Measurements from ENCODE around the gene ICAM3.

Gene ICAM3

DNA sequence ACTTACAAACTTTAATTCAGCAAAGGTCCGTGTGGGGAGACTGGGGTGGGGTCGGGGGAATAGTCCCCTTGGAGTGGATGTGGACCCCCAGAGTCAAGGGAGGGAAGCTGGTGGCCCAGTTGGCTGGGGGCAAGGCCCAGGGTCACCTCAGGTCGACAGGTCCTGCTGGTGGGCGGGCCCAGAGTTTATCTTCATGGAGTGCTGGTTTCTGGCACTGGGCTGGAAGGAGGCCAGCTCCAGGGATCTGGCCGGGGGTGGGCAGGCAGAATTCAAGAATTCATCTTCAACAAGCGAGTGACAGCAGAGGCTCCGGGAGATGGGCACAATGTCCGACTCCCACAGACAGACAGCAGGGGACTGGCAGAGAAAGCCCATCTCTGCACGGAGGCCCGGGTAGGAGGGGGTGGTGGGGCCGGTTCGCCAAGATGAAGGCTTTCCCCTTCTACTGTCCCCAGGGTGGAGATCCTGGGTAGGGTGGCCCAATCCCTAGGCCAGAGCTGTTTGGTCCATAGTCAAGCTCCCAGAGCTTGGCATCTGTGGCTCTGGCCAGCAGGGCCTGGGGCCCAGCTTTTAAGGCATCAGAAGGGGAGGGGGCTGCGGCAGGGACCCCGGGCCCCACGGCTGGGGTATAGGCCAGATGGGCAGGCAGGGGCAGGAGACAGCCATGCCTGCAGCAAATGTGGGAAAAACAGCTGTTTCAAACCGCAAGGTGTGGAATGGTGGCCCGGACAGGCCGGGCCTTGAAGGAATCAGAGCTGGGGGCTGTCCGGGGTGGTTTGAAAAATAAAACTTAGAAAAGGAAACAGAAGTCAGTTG lies 23.0 kb downstream of the ICAM3 start:
- peak; percentile 25; the same call in 1 of the 2 replicates for TF ChIP-seq GATA2 (IDR thresholded peaks at IDR 0.05; ENCODE audit: low read depth, low read length)
- TF ChIP-seq GATA3 (IDR thresholded peaks at IDR 0.05; ENCODE audit: low read depth, low read length): no peak

DNA sequence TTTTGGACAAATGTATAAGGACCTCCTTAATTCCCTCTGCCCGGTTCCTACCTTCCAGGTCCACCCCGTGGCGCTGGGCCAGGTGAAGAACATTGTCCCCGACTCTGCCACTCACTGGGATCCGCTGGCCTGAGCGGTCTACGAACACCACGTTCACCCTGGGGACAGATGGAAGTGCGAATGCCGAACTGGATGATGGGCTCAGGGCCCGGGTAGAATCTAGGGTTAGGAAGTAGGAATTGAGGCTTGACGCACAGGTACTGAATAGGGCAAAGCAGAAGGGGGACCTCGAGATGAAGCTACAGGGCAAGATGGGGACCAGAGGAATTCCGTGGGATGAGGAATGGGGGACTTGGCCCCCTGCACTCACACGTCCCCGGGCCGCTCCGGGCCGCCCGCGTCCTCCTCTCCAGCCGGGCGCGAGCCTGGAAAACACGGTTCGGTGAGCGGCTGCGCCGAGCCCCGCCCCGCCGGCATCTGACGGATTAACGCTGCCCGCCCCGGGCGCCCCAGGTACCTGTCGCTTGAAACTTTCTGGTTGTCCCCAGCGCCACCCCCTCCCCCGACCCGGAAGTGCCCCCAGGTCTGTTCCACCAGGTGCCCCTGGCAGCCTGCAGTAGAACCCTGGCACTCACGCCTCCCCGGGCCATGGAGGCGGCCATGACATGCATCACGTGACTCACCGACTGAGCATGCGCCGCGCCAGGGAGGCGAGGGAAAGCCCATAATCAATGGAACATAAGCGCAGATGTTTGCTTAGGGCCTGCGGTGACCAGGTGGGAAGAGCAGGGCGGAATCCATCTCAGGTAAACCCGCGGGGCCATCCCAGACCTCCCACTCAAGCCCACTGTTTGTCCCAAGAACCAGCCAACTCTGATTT lies 23.8 kb downstream of the ICAM3 start, which contains the start of gene FDX2:
FDX2 (minus strand) TSS at position 681 of the 880 bp plus-strand sequence; CDS start at position 662, 19 bp downstream.
- TF ChIP-seq GATA2 (IDR thresholded peaks at IDR 0.05; ENCODE audit: low read depth, low read length) (no peak), GATA3 (IDR thresholded peaks at IDR 0.05; ENCODE audit: low read depth, low read length) (no peak)

DNA sequence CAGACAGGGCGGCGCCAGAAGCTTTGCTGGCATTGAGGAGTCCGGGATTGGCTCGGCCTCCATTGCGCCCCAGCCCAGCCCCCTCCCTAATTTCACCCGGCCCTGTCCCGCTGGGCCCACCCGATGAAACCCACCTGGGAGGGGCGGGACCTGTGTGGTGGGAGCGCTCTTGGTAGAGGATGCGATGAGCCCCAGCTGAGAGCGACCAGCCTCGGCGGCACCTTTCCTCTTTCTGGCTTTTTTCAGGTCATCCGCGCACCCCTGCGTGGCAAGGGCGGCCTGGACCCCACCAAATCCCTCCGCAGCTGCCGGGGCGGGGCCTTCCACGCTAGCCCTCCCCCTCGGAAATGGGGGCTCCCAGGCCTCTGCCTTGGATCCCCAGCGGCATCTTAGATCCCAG lies 30.0 kb downstream of the ICAM3 start, which contains the start of gene ZGLP1:
ZGLP1 (minus strand) TSS at position 393 of the 400 bp plus-strand sequence.
- TF ChIP-seq GATA2 (IDR thresholded peaks at IDR 0.05; ENCODE audit: low read depth, low read length): no peak
- TF ChIP-seq GATA3 (IDR thresholded peaks at IDR 0.05; ENCODE audit: low read depth, low read length): no peak

DNA sequence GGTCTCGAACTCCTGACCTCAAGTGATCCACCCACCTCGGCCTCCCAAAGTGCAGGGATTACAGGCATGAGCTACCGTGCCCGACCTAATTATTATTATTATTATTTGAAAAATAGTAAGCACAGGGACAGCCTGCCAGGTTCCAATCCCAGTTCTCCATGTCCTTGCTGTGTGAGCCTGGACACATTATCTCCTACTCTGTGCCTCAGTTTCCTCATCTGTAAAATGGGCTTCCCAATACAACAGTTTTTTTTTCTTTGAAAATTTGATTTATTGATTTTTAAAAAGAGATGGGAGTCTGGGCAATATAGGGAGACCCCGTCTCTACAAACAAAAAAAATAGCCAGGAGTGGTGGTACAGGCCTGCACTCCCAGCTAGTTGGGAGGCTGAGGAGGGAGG lies 33.1 kb downstream of the ICAM3 start:
- TF ChIP-seq GATA2 (IDR thresholded peaks at IDR 0.05; ENCODE audit: low read depth, low read length) (no peak), GATA3 (IDR thresholded peaks at IDR 0.05; ENCODE audit: low read depth, low read length) (no peak)

DNA sequence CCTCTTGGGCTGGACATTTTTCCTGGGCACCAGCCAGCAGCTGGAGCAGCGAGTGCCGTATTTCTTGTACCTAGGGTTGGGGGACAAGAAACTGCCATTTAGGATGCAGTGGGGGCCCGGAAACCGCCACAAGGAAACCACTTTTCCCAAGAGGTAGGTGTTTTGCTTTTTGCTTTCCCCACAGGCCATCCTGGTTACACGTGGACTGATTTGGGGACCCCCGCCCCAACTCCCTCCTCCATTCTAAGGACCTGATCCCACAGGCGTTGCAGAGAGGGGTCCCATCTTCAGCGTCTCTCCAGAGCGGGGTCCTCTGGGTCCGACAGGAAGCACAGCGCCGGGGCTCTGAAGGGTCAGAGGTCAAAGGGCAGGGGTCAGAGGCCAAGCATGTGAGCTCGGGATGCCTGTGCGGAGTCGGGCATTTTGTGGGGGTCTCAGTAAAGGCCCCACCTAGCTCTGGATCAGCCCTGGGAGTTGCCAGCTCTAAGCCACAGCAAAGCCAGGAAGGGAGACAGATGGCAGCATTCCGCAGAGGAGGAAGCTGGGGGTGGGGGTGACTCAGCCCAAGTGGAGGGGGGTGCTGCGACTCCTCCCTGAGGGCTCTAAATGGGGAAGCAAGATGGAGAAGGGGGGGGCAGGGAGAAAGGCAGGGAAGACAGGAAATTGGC lies 34.2 kb downstream of the ICAM3 start:
- no peak for TF ChIP-seq GATA2 (IDR thresholded peaks at IDR 0.05; ENCODE audit: low read depth, low read length)
- TF ChIP-seq GATA3 (IDR thresholded peaks at IDR 0.05; ENCODE audit: low read depth, low read length): no peak

DNA sequence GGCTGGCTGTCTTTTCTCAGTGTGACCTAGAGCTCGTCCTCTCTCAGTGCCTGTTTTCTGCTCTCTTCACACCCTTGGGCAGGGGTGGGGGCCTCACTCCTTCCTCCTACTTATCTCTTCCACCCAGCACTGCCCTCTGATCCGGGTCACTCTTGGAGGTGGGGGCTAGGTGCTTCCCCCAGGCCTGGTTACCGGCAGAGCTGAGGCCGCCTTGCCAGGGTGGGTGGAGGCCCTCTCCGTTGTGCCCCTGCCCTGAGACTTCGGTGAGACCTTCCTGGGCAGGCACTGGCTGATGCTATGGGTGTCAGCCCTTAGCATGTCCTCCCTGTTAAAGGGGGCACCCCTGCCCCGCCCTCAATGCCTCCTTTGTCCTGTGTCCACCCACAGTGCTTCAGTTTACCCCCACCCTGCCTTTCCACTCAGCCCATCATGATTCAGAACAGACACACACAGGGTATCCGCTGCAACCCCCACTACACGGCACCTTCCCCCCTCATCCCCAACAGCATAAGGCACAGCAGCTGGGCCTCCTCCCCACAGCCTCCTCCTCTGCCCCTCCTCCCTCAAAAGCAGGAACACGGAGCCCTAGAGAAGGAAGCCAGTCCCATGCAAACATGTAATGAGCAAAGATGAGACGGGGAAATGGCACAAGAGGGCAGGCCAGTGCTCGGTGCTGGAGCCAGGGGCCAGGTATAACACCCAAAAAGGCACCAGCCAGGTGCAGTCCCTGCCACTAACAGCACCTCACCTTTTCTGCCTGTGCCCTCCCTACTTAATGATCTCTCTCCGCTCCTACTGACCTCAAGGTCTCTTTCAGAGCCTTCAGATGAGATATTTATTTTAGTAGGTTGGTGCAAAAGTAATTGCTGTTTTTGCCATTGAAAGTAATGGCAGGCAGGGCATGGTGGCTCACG lies 39.6 kb downstream of the ICAM3 start:
- TF ChIP-seq GATA3 (IDR thresholded peaks at IDR 0.05; ENCODE audit: low read depth, low read length) (no peak), GATA2 (IDR thresholded peaks at IDR 0.05; ENCODE audit: low read depth, low read length) (no peak)

DNA sequence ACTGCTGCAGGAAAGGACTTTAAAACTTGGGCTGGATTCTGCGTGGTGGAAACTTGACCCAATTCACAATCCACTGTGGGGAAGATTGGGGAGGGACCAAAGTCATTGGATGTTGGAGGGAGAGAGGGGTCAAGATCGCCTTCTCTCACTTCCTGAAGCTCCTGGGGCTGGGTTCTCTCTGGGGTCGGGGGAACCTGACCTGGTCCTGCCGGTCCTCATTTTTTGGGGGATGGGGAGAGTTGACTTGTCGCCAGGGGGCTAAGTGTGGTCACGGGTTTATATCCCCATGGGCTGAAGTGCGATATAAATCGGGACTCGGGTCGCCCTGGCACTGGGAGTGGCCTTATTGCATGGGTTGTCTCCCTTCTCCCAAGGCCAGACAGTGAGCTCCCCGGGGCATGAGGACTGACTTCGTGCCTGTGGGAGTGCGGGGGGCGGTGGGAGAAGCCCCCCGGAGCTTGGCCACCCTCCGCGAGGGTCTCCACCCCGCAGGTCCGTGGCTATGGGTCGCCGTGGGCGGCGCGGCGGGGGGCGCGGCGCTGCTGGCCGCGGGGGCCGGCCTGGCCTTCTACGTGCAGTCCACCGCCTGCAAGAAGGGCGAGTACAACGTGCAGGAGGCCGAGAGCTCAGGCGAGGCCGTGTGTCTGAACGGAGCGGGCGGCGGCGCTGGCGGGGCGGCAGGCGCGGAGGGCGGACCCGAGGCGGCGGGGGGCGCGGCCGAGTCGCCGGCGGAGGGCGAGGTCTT lies 43.4 kb downstream of the ICAM3 start:
- TF ChIP-seq GATA3 (IDR thresholded peaks at IDR 0.05; ENCODE audit: low read depth, low read length): no peak
- no peak for TF ChIP-seq GATA2 (IDR thresholded peaks at IDR 0.05; ENCODE audit: low read depth, low read length)

DNA sequence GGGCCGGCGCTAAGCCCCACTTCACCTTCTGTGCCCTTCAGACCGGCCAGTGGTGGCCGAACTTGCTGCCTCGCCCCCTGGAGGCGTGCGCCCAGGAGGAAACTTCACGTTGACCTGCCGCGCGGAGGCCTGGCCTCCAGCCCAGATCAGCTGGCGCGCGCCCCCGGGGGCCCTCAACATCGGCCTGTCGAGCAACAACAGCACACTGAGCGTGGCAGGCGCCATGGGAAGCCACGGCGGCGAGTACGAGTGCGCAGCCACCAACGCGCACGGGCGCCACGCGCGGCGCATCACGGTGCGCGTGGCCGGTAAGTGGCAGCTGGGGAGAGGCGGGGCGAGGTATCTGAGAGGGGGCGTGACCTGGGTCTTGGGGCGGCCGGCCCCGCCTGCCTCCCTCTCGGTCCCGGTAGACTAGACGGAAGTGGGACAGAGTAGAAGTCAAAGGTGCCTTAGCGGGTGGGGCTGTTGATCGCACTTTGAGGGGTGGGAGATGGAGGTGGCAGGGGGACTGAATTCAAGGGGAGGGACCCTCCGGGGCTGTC lies 44.0 kb downstream of the ICAM3 start:
- TF ChIP-seq GATA2 (IDR thresholded peaks at IDR 0.05; ENCODE audit: low read depth, low read length): no peak
- no peak for TF ChIP-seq GATA3 (IDR thresholded peaks at IDR 0.05; ENCODE audit: low read depth, low read length)

DNA sequence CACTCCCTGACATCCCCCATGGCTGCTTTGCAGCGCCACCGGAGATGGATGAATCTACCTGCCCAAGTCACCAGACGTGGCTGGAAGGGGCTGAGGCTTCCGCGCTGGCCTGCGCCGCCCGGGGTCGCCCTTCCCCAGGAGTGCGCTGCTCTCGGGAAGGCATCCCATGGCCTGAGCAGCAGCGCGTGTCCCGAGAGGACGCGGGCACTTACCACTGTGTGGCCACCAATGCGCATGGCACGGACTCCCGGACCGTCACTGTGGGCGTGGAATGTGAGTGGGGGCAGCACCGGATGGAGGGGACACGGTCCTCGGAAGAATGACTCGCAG lies 45.1 kb downstream of the ICAM3 start:
- TF ChIP-seq GATA2 (IDR thresholded peaks at IDR 0.05; ENCODE audit: low read depth, low read length): no peak
- TF ChIP-seq GATA3 (IDR thresholded peaks at IDR 0.05; ENCODE audit: low read depth, low read length): no peak

DNA sequence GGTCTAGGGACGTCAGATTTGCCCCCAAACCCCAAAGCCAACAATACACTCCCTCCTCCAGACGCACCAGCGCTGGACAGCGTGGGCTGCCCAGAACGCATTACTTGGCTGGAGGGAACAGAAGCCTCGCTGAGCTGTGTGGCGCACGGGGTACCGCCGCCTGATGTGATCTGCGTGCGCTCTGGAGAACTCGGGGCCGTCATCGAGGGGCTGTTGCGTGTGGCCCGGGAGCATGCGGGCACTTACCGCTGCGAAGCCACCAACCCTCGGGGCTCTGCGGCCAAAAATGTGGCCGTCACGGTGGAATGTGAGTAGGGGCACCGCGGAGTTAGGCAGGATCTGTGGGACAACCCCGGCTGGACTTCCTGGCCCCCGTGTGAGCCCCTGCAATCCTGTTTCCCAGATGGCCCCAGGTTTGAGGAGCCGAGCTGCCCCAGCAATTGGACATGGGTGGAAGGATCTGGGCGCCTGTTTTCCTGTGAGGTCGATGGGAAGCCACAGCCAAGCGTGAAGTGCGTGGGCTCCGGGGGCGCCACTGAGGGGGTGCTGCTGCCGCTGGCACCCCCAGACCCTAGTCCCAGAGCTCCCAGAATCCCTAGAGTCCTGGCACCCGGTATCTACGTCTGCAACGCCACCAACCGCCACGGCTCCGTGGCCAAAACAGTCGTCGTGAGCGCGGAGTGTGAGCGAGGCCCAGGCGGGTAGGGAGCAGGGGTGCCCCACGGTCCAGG lies 45.6 kb downstream of the ICAM3 start:
- no peak for TF ChIP-seq GATA3 (IDR thresholded peaks at IDR 0.05; ENCODE audit: low read depth, low read length)
- TF ChIP-seq GATA2 (IDR thresholded peaks at IDR 0.05; ENCODE audit: low read depth, low read length): no peak

DNA sequence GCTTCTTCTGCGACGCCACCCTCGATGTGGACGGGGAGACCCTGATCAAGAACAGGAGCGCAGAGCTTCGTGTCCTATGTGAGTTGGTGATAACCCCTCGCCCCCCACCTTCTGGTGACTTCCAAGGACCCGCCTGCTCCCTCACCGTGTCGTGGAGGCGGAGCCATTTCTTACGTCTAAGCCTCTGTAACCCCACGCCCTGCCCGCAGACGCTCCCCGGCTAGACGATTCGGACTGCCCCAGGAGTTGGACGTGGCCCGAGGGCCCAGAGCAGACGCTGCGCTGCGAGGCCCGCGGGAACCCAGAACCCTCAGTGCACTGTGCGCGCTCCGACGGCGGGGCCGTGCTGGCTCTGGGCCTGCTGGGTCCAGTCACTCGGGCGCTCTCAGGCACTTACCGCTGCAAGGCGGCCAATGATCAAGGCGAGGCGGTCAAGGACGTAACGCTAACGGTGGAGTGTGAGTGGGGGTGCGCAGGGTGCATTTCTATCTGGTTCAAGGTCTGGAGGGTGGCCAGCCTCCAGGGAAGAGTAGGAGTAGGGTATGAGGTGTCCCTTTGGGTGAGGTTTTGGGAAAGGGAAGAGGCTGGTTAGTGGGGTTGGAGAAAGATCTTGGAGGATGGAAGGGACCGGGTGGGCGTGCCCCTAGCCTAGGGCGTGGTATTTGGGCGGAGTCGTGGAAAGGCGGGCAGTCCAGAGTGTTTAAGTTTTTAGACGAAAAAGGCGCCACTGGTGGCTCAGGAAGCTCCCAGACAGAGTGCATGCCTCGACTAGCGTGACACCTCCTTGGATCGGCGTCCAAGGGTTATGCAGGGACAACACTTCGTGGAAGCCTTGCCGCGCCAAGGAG lies 46.4 kb downstream of the ICAM3 start:
- TF ChIP-seq GATA2 (IDR thresholded peaks at IDR 0.05; ENCODE audit: low read depth, low read length): no peak
- no peak for TF ChIP-seq GATA3 (IDR thresholded peaks at IDR 0.05; ENCODE audit: low read depth, low read length)

All from SH-SY5Y (cell line).